Tibial artery (tissue), 4 donors: ENCODE measurements around the gene GNB1.

Source experiments
- DNase-seq, 2 donors: peaks; one replicate each; pipeline ENCODE4 v3.0.0-alpha.2; 2019
- H3K27ac ChIP-seq, 2 donors: fragments of 200-600 bp; sonication (generic) in 1 of 2; 1 replicate in 1 of 2; 2 replicates in 1 of 2; pipeline ENCODE4 v1.5.1; 2018 to 2019; ENCODE audit warnings: mild to moderate bottlenecking in 1 of 2
- H3K27me3 ChIP-seq, 2 donors: fragments of 200-600 bp; sonication (generic) in 1 of 2; one replicate each; pipeline versions ENCODE4 v1.5.1 to v1.6.0; 2016 to 2019
- H3K36me3 ChIP-seq, 3 donors: fragments of 200-600 bp; sonication (generic) in 2 of 3; one replicate each; pipeline ENCODE4 v1.5.1; 2016 to 2019; ENCODE audit warnings: mild to moderate bottlenecking in 2 of 3
- H3K4me1 ChIP-seq, 4 donors: fragments of 200-600 bp; sonication (generic) in 2 of 4; 1 replicate in 3 of 4; 2 replicates in 1 of 4; pipeline ENCODE4 v1.5.1; 2016 to 2019
- H3K4me3 ChIP-seq, 2 donors: fragments of 200-600 bp; sonication (generic) in 1 of 2; 1 replicate in 1 of 2; 2 replicates in 1 of 2; pipeline ENCODE4 v1.5.1; 2018 to 2019; ENCODE audit warnings: mild to moderate bottlenecking in 2 of 2
- H3K9me3 ChIP-seq, 3 donors: fragments of 200-600 bp; sonication (generic) in 1 of 3; one replicate each; pipeline ENCODE4 v1.5.1; 2016 to 2019
- CTCF ChIP-seq, 2 experiments: fragments of 200-600 bp in 1 of 2; fragments of 450-650 bp in 1 of 2; IDR thresholded peaks; one replicate each; pipeline ENCODE4 v1.5.1; 2017 to 2019; ENCODE audit warnings: antibody characterized with exemption in 2 of 2, mild to moderate bottlenecking in 1 of 2, moderate library complexity in 1 of 2
- intact Hi-C: fragments of 100-400 bp; cut with DNase I; formaldehyde crosslinking; loops from one replicate; pipeline ENCODE4 v1.15.0; 2023; ENCODE audit warnings: low total_unique reads

Gene GNB1

GRCh38 chr1:1782399-1783221 is 108.3 kb downstream of the GNB1 start:
- intact Hi-C loops = loop anchor here (10.0 kb wide), 1 partner anchor 112 kb away; the partner anchor contains the start of gene GNB1
- Histone ChIP-seq H3K36me3 (peaks cover 23 to 33% (median 29%) of the 10 kb centered on the region in 3 donors), H3K9me3 (no peaks in the 10 kb centered on the region), H3K4me1 (peaks cover 8 to 49% (median 42%) of the 10 kb centered on the region in 4 donors), H3K27me3 (no peaks in the 10 kb centered on the region), H3K27ac (peak overlapping the region; percentile 64 to 73), H3K4me3 (peak overlapping the region; percentile 32 to 46)
- DNase-seq = peak; percentile 86 to 87
- TF ChIP-seq CTCF (IDR thresholded peaks at IDR 0.05) = no peak

GRCh38 chr1:1781526-1781903 is 109.4 kb downstream of the GNB1 start:
- H3K27me3 ChIP-seq = no peaks in the 10 kb centered on the region
- TF ChIP-seq CTCF (IDR thresholded peaks at IDR 0.05) = no peak
- H3K4me1 ChIP-seq = peaks cover 8 to 55% (median 49%) of the 10 kb centered on the region in 4 donors
- H3K36me3 ChIP-seq = peaks cover 12 to 22% (median 18%) of the 10 kb centered on the region in 3 donors
- intact Hi-C loops = loop anchor here (10.0 kb wide), 1 partner anchor 113 kb away; the partner anchor contains the start of gene GNB1
- DNase-seq = no peak
- peak overlapping the region; percentile 64 to 73 for H3K27ac ChIP-seq
- H3K9me3 ChIP-seq = no peaks in the 10 kb centered on the region
- H3K4me3 ChIP-seq = peak overlapping the region in 1 of 2 donors; percentile 46

GRCh38 chr1:1780598-1781525 is 110.0 kb downstream of the GNB1 start:
- H3K36me3 ChIP-seq = peaks cover 5 to 16% (median 12%) of the 10 kb centered on the region in 3 donors
- no peak for TF ChIP-seq CTCF (IDR thresholded peaks at IDR 0.05)
- peaks cover 8 to 62% (median 55%) of the 10 kb centered on the region in 4 donors for H3K4me1 ChIP-seq
- peak overlapping the region; percentile 53 to 73 for H3K27ac ChIP-seq
- H3K9me3 ChIP-seq = no peaks in the 10 kb centered on the region
- intact Hi-C loops = loop anchor here (10.0 kb wide), 1 partner anchor 114 kb away; the partner anchor contains the start of gene GNB1
- no peaks in the 10 kb centered on the region for H3K27me3 ChIP-seq
- no peak for DNase-seq
- no peak overlapping the region for H3K4me3 ChIP-seq

- no peaks in the 10 kb centered on the region for H3K9me3 ChIP-seq
- H3K27ac ChIP-seq = no peak overlapping the region
- peak; percentile 80 to 84 for DNase-seq
- no peak for TF ChIP-seq CTCF (IDR thresholded peaks at IDR 0.05)
- no peak overlapping the region for H3K4me3 ChIP-seq
- peaks cover 8 to 70% (median 64%) of the 10 kb centered on the region in 4 donors for H3K4me1 ChIP-seq
- peaks cover 0 to 7% (median 2%) of the 10 kb centered on the region in 3 donors for H3K36me3 ChIP-seq
- intact Hi-C loops = loop anchor here (10.0 kb wide), 1 partner anchor 115 kb away; the partner anchor contains the start of gene GNB1
- H3K27me3 ChIP-seq = no peaks in the 10 kb centered on the region
Measured at GRCh38 chr1:1779691-1780597, 110.9 kb downstream of the GNB1 start.
